Retinal pigment epithelial cell (primary cell): ENCODE measurements around the gene CDC20B.

Experiments used
- DNase-seq: peaks from one replicate; pipeline ENCODE4 v3.0.0-alpha.2; 2010; ENCODE audit warnings: low read depth
- H3K4me3 ChIP-seq: 2 replicates; pipeline ENCODE4 v1.5.1; 2011; ENCODE audit warnings: mild to moderate bottlenecking, low read length, control low read depth, moderate library complexity
- CTCF ChIP-seq: conservative IDR thresholded peaks from 2 replicates; pipeline ENCODE4 v1.5.1; 2011; ENCODE audit warnings: low read depth, low read length, control low read depth, inconsistent platforms

CDC20B gene

GRCh38 chr5:55146080-55146479, 26.9 kb downstream of the CDC20B start:
- no peak for TF ChIP-seq CTCF
- H3K4me3 ChIP-seq = no peak overlapping the region
- DNase-seq = no peak

DNA sequence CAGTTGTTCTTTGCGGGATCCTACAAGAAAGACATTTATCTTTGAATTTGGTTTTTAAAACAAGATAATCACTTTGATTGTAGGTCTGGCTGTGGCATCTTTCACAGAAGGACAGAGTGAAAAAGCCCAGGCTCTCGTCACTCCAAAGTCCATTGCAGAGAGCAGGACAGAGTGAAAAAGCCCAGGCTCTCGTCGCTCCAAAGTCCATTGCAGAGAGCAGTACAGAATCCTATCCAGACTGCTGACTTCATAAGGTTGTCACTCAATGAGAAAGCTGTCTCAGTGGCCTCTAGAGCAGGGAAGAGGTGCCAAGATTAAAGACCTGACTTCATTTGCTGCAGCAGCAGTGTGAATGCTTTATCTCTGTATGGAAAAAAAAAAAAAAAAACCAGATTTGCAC, 29.4 kb downstream of the CDC20B start:
- no peak for DNase-seq
- TF ChIP-seq CTCF = no peak
- H3K4me3 ChIP-seq = no peak overlapping the region

DNA sequence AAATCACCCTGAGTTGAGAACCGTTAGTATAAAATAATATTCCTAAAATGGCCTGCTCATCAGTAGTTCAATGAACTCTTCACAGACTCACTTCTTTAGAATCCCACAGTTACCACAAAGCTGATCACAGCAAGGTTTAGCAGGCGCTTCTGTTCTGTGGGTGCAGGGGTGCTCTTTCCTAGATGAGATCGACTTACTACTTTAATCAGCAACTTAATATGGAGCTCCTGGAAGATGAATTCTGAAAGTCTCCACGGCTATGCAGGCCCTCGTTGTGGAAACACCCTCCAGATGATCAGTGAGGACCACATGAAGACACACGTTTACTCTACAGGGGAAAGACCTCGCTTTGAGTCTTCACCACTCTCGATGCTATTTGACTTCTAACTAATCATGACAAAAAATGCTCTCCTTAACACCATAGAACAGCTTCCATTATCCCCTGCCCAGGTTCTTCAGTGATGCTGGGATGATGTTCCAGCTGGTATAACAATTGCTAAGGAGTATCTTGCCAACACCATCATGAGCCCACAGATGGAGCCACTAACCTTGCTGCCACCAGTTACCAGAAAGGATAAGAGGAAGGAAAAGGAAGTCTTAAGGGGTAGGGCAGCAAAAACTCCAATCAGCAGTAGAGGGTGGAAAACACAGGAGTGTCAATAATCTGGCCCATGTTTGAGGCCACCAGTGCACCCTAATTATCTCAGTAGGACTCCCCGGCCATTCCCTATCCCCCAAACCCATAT, 30.9 kb downstream of the CDC20B start:
- H3K4me3 ChIP-seq = no peak overlapping the region
- TF ChIP-seq CTCF = no peak
- no peak for DNase-seq

- H3K4me3 ChIP-seq = no peak overlapping the region
- no peak for TF ChIP-seq CTCF
- no peak for DNase-seq
Observed at GRCh38 chr5:55140908-55141665, 31.9 kb downstream of the CDC20B start.

DNA sequence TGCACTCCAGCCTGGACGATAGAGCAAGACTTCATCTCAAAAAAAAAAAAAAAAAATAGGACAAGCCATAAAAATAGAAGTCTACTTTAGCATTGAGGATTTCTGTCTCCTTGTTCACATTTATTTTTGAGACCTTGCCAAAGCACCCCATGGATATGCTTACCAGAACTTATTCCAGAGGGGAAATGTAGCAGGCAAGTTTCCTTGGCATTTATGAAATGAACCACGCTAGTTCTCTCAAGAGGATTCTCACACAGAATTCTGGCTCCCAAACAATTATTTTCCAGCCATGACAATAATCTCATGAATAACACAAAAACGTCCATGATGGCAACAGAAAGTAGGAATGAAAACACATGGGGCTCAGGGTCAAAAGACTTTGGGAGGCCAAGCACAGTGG, 36.5 kb downstream of the CDC20B start:
- no peak overlapping the region for H3K4me3 ChIP-seq
- TF ChIP-seq CTCF = no peak
- DNase-seq = no peak

DNA sequence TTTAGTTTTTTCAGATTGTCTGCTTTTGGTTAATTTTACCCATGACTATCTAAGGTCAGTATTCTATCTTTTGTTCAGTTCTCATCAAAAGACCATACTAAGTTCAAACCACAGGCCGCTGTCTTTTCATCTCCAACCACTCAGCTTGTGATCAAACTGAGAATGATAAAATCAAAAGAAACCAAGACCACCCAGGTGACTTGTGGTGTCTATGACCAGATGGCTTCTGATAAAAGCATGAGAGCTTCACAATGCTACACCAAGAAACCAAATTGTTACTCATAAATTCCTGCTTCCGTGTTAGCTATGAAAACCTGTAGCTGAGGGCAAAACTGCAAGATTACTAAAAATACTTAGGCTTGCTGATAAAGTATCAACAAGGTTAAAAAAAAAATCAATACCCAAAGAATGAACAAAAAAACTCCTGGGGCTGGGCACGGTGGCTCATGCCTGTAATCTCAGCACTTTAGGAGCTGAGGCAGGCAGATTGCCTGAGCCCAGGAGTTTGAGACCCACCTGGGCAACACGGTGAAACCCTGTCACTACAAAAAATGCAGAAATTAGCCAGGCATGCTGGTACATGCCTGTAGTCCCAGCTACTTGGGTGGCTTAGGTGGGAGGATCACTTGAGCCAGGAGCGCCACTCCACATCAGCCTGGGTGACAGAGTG, 38.8 kb downstream of the CDC20B start:
- TF ChIP-seq CTCF = no peak
- DNase-seq = no peak
- no peak overlapping the region for H3K4me3 ChIP-seq

DNA sequence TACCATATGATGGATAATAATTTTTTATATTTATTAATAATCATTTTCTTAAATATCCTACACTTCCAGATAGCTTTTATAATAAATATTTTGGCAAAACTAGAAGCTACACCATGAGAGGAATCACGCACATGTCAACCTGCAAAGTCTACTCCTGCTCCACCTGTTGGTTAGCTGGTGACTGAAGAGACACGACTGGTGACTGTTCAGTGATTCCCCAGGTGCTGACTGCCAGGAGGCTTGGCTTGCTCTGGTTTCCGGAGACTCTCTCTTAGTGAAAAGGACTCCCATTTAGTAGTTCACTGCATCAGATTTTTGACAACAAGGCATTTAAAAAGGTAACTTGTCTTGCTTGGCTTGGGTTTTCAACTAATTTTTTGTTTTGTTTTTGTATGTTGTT, 49.6 kb downstream of the CDC20B start:
- no peak for DNase-seq
- no peak overlapping the region for H3K4me3 ChIP-seq
- no peak for TF ChIP-seq CTCF
